DMS53 treated with DMSO at 0.1 percent for 48 hours (cell line): ENCODE measurements around the gene GPR137B.
"Not testable (repeated sequence)": the region's sequence is repeated elsewhere in the genome, so short reads cannot be mapped to it uniquely, and the experiment has no call there.

Experiments used
- DNase-seq: peaks from one replicate; lab custom pipeline; 2025; ENCODE audit not compliant: unreplicated experiment; lab: John Stamatoyannopoulos, UW

The GPR137B gene

DNA sequence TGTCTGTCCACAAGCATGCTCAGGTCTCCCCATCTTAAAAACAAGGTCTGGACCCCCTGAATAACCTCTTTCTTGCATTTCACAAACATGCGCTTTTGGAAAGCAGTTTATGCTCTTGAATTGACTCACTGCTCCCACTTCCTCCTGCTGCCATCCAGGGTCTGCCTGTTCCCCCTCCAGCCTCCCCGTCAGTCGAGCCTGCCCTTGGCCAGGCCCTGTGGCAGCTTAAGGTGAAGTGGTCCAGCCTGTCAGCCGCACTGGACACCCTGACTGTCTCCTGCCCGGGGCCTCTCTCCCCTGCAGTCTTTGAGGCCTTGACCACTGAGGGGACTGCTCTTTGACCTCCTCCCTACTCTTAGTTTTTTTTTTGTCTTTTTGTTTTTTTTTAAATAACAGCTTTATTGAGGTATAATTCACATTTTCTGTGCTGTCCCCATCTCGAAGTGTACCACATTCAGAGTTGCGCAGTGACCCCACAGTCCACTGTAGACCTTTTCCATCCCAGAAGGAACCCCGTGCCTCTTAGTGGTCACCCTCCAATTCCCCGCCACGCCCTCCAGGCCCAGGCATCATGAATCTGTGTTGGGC, 18.3 kb downstream of the GPR137B start:
- no peak for DNase-seq

DNA sequence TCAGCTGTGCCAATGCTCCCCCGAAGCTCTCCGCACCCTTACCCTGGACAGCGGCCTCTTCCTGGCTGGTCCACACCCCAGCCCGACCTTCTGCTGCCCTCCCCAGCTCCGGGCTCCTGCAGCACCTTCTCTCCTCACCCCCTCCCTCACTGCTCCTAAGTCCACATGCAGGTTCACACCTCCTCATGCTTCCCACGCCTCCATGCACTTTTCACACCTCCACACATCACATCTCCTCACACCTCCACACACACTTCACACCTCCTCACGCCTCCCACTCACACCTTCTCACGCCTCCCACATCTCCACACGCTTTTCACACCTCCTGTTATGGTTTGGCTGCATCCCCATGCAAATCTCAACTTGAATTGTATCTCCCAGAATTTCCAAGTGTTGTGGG, 18.9 kb downstream of the GPR137B start:
- DNase-seq, result no peak

DNA sequence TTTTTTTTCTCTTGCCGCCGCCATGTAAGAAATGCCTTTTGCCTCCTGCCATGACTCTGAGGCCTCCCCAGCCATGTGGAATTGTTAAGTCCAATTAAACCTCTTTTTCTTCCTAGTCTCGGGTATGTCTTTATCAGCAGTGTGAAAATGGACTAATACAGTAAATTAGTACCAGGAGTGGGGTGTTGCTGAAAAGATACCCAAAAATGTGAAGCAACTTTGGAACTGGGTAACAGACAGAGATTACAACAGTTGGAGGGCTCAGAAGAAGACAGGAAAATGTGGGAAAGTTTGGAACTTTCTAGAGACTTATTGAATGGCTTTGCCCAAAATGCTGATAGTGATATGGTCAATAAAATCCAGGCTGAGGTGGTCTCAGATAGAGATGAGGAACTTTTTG, 19.4 kb downstream of the GPR137B start:
- not testable (repeated sequence) for DNase-seq

DNA sequence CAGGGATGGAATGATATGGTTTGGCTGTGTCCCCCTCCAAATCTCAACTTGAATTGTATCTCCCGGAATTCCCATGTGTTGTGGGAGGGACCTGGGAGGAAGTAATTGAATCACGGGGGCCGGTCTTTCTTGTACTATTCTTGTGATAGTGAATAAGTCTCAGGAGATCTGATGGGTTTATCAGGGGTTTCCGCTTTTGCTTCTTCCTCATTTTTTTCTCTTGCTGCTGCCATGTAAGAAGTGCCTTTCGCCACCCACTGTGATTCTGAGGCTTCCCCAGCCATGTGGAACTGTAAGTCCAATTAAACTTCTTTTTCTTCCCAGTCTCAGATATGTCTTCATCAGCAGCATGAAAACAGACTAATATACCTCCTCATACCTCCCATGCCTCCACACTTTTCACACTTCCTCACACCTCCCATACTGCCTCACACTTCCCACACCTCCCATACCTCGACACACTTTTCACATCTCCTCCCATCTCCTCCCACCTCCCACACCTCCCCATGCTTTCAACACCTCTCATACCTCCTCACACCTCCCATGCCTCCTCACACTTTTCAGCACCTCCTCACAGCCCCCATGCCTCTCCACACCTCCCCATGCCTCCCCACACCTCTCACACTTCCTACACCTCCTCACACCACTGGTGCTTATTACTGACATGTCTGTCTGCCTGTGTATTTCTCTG, 21.3 kb downstream of the GPR137B start:
- no peak for DNase-seq

DNA sequence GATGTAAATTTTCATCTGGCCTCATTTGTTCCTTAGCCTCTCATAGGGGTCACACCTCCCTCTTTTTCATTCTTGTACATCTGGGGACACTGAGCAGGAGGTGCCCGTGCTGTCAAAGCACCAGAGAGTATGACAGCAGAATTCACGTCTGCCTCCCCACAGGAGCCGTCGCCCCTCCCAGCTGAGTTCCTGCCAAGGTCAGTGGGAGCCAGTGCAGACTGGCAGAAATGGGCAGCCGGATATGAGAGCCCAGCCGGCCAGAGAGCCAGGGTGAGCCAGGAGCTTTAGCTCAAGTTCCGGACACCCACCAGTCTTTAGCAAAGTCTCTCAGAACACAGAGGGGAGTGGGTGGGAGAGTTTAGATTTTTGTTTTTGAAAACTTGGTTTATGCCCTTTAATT, 21.9 kb downstream of the GPR137B start:
- no peak for DNase-seq

DNA sequence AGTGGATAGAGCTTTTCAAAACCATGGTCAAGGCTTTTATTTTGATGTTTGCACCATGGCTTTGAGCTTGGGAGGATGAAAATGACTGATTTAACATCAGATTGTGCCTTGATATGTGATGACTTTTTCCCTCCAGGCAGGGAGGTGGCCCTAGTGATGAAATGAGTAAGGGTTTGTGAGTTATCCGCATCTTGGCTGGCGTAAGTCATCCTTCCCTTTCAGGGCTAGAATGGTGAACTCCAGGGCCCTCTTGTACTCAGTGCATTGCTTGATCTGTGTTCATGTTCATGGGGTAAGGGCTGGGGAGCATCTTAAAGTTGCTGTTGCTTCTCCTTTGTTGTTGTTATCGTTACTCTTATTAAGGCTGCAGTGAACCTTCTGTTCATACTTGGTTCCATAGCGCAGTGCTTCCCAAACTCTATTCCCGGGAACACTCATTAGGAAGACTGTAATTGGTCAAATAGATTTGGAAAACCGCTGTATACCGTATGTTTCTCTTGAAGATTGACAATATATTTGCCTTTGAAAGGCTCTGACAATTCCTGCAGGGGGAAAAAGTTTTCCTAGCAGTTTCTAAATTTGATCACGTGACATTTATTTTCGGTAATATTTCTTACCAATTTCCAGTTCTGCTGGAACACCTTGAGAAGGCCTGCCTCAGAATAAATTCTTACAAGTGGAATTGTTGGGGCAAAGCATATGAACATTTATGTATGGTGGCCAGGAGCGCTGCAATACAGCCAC, 23.1 kb downstream of the GPR137B start:
- DNase-seq, result no peak

DNA sequence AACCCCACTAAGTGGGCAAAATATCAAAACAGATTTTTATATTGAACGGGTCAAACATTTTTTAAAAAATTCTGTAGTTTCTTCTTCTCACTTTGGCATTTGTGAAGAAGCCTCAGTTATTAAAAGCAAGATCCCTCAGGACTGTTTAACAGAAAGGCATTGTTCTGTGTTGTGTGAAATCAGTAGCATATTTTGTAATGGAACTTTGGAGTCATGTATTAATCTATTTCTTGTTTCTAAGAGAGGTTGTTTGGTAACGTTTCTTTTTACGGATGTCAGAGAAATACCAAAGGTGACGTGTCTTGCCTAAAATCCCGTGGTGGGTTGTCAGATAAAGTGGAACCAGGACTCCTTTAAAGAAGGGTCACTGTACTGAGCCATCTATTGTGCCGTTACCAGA, 23.7 kb downstream of the GPR137B start:
- no peak for DNase-seq

DNA sequence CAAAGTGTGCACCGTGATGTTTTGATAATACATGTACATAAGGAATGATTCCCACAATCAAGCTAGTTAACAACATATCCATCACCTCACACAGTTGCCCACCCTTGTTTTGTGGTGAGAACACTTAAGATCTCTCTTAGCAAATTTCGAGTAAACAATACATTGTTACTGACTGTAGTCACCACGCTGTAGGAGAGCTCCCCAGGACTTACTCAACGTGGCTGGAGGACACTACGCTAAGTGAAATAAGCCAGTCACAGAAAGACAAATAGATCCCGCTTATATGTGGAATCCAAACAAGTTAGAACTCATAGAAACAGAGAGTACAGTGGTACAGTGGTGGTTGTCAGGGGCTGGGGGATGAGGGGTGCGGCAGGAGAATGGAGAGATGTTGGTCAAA, 24.8 kb downstream of the GPR137B start:
- DNase-seq, result no peak

DNA sequence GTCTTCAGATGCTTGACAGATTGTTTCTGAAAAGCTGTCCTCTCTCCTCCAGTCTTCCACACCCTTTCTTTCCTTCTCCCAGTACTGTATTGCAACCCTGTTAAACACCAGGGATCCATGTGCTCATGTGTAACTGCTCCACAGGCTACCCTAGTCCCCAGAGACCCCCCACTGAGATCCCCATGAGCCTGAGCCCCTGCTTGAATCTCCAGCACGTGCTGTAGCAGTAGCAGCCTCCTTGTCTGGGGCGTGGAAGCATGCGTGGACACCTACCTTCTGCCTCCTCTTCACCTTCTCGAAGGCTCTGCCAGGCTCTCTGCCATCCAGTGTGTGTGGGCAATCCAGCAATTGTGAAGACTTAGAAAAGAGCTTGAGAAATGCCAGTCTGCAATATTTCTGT, 25.2 kb downstream of the GPR137B start:
- DNase-seq, result no peak

DNA sequence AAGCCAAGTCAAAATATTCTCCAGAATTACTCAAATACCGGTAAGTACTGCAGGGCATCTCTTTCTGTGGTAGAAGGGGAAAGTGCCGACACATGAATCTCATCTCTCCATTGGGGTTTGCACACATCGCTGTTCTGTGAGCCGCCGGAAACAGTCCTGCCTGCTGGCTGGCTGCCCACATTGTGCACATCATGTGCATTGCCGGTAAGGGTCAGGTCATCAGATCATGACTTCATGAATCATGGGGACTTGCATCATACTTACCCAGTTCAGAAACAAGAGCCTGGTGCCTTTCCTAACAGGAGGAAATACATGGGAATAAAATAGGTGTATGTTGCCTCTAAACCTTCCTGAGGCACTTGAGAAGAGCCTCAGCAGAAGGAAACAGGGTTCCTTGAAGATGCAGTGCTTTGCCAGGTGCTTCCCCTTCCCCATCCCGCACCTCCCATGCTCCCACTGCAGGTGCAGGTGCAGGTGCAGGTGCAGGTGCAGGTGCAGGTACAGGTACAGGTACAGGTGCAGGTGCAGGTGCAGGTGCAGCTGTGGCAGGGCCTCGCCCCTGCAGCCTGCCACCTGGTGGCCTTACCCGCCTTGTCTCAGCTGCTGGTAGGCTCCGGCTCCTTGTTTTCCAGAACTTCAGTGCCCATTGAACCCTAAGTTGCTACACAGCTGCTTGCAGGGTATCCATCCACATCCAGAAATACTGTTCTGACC, 26.5 kb downstream of the GPR137B start:
- no peak for DNase-seq

DNA sequence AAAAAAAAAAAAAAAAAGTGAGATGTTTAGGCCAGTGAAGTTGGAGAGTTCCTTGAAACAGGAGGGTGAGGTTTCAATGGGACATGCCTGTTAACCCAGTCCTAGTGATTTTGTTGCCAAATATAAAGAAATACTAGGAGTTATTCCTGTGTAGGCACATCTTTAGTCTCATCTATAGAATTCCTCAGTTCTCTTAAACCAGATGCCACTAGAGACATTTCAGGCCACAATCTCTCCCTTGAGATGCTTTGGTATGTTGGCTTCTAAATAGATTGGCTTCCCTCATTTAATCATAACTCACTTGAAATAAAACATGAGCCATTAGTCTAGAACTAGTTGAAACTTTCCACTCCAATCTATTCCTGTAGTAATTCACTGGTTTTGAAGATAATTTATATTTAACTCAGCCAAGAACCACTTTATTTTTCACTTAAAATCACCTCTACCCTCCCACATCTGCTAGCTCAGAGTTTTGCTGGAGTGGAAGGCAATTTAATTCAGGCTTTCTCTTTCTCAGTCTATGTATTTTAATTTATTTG, 29.8 kb downstream of the GPR137B start:
- no peak for DNase-seq

DNA sequence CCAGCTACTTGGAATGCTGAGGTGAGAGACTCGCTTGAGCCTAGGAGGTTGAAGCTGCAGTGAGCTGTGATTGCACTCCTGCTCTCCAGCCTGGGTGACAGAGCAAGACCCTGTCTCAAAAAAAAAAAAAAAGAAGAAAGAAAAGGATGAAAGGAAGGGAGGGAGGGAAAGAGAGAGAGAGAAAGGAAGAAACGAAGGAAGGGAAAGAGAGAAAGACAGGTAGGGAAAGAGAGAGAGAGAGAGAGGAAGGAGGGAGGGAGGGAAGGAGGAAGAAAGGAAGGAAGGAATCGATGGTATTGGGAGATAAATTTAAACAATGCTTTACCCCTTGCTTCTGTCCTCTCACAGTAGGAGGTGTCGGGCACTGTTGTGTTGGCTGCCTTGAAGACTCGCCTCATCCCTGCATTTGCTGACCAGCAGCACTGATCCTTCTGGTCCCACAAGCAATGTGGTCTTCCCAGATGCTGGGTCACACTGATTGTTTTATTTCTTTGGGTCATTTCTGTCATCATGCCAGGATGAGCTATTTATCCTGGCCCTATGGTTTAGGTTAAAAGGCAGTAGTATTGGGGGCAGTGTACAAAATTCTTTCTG, 30.9 kb downstream of the GPR137B start:
- DNase-seq, result no peak

DNA sequence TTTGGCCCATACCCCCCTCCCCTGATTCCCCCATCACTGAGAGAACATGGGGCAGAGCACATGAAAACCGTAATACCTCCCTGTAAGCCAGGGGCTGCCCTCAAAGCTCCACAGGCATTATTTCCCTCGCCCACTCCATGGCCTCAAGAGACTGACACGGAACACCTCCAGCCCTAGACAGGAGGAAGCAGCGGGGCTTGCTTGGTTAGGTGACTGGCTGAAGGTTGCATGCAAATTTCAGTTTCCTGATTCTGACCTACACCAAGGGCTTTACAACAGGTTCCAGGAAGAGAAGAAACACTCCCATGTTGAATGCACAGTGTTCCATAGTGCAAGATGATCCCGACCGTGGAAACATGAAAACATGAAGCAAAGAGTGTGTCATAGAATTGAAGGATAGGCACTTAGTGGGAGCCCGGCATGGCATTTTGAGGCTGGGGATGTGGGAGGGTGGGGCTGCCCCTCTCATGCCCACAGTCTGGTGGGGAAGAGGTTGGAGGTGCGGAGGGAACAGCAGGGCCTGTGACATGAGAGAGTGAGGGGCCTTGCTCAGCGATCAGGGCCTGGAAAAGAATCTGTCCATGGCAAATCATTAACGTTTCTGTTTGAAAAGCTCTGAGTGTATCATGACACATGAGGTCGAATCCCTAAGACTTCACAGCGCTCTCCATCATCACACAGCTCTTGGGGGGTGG, 33.5 kb downstream of the GPR137B start:
- DNase-seq, result no peak

DNA sequence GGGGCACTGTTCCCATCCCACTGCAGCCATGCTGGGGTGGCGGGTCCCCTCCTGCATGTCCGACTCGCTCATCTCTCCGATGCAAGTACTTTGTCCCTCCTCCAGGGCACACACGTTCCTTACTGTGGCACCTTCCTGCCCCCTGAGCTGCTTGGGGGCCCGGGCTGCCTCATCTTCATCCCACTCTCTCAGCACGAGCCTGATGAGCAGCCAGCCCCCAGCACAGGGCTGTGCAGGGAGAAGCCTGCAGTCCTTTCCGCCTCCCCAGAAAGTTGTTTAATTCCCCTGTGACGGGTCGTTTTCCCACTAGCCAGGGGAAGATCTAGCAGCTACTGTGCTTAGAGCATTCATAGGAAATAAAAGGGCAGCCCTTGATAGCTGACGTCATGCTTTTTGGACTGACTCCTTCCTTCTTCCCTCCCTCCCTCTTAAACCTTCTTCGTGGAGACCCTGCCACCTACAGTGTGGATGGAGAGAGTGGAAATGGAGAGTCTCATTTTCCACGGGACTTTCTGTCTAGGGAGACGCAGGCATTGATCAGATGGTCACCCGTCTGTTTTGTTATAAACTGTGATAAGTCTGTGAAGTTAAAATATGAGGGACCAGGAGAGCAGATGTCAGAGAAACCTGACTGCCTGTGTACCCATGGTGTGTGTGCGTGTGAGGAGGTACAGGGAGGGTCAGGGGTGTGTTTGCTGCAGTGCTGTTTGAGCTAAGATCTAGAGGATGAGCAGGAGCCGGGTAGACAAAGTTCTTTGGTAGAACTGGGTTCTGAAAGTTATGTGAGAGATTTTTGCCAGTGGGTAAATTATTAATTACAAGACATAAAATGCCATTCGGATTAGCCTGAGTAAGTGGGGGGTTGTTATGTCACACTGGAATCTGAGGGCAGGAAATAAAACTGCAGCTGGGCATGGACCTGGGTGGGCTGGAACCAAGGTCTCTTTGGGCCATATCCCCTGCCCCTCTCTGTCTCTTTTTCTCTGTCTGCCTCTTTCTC, 34.3 kb downstream of the GPR137B start:
- DNase-seq, result no peak

DNA sequence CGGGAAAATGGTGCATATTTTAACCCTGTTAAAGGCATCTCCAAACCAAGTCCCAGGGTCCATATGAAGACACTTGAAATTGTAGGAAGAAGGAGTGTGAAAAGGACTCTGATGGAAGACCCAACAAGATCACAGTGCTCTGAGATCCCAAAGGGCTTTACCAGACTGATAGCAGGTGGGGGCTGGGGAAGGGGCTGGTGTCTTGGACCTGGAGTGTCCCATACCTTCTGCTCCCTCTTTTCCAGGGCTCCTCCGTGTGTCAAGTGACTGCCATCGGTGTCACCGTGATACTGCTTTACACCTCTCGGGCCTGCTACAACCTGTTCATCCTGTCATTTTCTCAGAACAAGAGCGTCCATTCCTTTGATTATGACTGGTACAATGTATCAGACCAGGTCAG, 37.3 kb downstream of the GPR137B start:
- no peak for DNase-seq

DNA sequence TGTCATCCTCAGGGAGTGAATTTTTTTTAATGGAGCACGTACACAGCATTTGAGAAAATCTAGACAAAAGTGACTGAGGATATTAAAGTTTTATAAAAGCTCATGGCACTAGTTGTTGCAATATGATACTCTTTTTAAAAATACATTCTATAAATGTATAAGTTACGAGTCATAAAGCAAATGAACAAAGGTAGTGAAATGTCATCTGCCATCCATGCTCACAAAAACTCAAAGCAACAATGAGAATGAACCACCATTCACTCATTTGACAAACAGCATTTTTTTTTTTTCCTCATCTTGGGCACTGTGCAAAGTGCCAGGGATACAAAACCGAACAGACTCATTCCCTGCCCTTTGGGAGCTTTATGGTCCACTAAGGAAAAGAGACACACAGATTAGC, 38.7 kb downstream of the GPR137B start:
- no peak for DNase-seq

DNA sequence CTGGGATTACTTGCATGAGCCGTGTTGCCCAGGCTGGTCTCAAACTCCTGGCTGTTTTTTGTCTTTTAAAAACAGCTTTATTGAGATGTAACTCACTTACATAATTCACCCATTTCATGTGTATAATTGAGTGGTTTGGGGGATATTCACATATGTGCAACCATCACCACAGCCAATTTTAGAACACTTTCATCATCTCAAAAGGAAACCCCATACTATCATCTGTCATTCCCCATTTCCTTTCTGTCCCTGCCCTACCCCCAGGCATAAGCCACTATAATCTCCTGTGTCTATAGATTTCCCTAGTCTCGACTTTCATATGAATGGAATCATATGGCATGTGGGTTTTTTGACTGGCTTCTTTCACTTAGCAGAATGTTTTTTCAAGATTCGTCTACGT, 43.3 kb downstream of the GPR137B start:
- DNase-seq, result no peak

DNA sequence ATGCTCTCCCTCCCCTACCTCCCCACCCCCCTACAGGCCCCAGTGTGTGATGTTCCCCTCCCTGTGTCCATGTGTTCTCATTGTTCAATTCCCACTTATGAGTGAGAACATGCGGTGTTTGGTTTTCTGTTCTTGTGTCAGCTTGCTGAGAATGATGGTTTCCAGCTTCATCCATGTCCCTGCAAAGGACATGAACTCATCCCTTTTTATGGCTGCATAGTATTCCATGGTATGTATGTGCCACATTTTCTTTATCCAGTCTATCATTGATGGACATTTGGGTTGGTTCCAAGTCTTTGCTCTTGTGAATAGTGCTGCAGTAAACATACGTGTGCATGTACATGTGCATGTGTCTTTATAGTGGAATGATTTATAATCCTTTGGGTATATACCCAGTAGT, 44.1 kb downstream of the GPR137B start:
- not testable (repeated sequence) for DNase-seq

DNA sequence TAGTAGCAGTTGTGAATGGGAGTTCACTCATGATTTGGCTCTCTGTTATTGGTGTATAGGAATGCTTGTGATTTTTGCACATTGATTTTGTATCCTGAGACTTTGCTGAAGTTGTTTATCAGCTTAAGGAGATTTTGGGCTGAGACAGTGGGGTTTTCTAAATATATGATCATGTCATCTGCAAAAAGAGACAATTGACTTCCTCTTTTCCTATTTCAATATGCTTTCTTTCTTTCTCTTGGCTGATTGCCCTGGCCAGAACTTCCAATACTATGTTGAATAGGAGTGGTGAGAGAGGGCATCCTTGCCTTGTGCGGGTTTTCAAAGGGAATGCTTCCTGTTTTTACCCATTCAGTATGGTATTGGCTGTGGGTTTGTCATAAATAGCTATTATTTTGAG, 45.7 kb downstream of the GPR137B start:
- not testable (repeated sequence) for DNase-seq
